Measurements from ENCODE around the gene ZNF592. TPM values are rescaled to one million over a fixed set of nuclear protein-coding genes. Genes with fewer than 3 reads are reported as not detected.
A peak's percentile ranks its signal among the peaks of the same experiment; 100 is the strongest.

The ZNF592 gene
- total and polyA plus RNA-seq, 5 donors = 14.0 to 25.6 (median 20.5) TPM

DNA sequence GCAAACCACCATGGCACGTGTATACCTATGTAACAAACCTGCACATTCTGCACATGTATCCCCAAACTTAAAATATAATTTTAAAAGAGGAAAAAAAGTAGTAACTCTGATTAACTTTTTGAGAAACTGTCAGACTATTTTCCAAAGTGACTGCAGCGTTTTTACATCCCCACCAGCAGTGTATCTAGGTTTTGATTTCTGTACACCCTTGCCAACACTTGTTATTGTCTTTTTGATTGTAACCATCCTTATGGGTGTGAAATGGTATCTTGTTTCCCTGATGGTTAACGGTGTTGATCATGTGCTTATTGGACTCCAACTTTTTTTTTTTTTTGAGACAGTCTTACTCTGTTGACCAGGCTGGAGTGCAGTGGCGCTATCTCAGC lies 45.8 kb downstream of the ZNF592 start:
- WGBS = 88% methylated on average over 4 of the region's 4 CpGs
- Histone ChIP-seq H3K27me3 (ENCODE audit: control insufficient read depth, insufficient read depth) (no peaks in the 10 kb centered on the region), H3K4me1 (ENCODE audit: control insufficient read depth, insufficient read depth, low read length) (no peaks in the 10 kb centered on the region), H3K27ac (ENCODE audit: low read length) (no peak overlapping the region), H3K9me3 (ENCODE audit: control insufficient read depth, low read length) (no peaks in the 10 kb centered on the region), H3K4me3 (ENCODE audit: low read length) (no peak overlapping the region)
- ATAC-seq (no peak), DNase-seq (no peak)
- intact Hi-C loops (cut with DNase I) = no loop called here

DNA sequence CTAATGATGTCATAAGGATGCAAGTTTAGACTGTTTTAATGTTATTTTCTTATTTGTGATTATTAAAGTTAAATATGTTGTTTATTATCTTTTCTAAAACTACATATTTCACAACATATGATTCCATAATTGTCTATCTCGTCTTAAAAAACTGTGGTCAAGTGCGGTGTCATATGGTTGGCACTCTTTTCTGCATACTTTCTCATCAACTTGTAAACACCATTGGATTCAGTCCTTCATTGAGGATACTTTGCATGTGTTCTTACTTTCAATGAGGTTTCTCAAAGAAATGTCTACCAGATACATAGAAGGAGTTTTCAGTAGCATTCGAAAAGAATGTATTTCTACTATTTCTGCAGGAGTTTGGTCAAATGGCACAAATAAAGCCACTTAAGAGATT lies 46.8 kb downstream of the ZNF592 start:
- no peaks in the 10 kb centered on the region for H3K9me3 ChIP-seq (ENCODE audit: control insufficient read depth, low read length)
- intact Hi-C loops (cut with DNase I) = no loop called here
- H3K27ac ChIP-seq (ENCODE audit: low read length) = no peak overlapping the region
- H3K4me1 ChIP-seq (ENCODE audit: control insufficient read depth, insufficient read depth, low read length) = no peaks in the 10 kb centered on the region
- no peak overlapping the region for H3K4me3 ChIP-seq (ENCODE audit: low read length)
- WGBS = 80% methylated on average over 3 of the region's 3 CpGs
- H3K27me3 ChIP-seq (ENCODE audit: control insufficient read depth, insufficient read depth) = no peaks in the 10 kb centered on the region
- no peak for ATAC-seq
- DNase-seq = no peak

DNA sequence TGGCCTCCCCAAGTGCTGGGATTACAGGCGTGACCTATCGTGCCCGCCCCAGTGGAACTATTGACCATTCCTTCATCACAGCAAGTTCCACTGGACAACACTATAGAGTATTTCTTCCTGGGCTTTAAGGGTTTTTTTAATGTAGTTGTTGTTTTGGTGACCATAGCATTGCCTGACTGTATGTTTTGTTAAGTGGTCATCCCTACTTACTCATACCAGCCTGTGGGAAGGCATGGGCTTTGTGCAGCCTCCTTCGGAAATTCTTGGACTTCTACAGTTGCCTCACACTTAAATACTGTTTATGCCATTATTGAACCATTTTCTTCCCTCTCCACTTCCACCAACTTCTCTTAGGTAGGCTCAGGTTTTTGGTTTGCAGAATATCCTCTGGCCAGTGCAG lies 48.8 kb downstream of the ZNF592 start:
- Histone ChIP-seq H3K9me3 (ENCODE audit: control insufficient read depth, low read length) (no peaks in the 10 kb centered on the region), H3K27me3 (ENCODE audit: control insufficient read depth, insufficient read depth) (no peaks in the 10 kb centered on the region), H3K27ac (ENCODE audit: low read length) (no peak overlapping the region), H3K4me1 (ENCODE audit: control insufficient read depth, insufficient read depth, low read length) (no peaks in the 10 kb centered on the region), H3K4me3 (ENCODE audit: low read length) (no peak overlapping the region)
- no peak for ATAC-seq
- 96% methylated on average over 4 of the region's 4 CpGs for WGBS
- no peak for DNase-seq
- intact Hi-C loops (cut with DNase I) = no loop called here

DNA sequence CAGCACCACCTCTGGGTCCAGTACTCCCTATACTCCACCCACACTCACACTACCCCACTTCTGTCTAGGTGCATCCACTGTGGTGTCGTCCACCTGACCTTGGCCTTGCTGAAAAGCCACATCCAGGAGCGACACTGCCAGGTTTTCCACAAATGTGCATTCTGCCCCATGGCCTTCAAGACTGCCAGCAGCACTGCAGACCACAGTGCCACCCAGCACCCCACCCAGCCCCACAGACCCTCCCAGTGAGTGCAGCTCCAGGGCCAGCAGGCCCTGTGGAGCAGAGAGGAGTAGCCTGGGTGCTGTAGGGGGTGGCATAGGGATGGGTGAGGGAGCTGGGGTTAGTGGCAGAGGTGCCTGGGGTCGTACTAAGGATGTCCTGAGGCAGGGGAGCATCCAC lies 49.4 kb downstream of the ZNF592 start:
- DNase-seq (no peak), ATAC-seq (peak; percentile 13 to 19)
- no peaks in the 10 kb centered on the region for H3K9me3 ChIP-seq (ENCODE audit: control insufficient read depth, low read length)
- intact Hi-C loops (cut with DNase I) = no loop called here
- H3K4me1 ChIP-seq (ENCODE audit: control insufficient read depth, insufficient read depth, low read length) = no peaks in the 10 kb centered on the region
- no peak overlapping the region for H3K4me3 ChIP-seq (ENCODE audit: low read length)
- no peaks in the 10 kb centered on the region for H3K27me3 ChIP-seq (ENCODE audit: control insufficient read depth, insufficient read depth)
- no peak overlapping the region for H3K27ac ChIP-seq (ENCODE audit: low read length)
- 92% methylated on average over 3 of the region's 3 CpGs for WGBS

- no peak overlapping the region for H3K4me3 ChIP-seq (ENCODE audit: low read length)
These were observed 50.1 kb downstream of the ZNF592 start for GRCh38 chr15:84798436-84798946.

DNA sequence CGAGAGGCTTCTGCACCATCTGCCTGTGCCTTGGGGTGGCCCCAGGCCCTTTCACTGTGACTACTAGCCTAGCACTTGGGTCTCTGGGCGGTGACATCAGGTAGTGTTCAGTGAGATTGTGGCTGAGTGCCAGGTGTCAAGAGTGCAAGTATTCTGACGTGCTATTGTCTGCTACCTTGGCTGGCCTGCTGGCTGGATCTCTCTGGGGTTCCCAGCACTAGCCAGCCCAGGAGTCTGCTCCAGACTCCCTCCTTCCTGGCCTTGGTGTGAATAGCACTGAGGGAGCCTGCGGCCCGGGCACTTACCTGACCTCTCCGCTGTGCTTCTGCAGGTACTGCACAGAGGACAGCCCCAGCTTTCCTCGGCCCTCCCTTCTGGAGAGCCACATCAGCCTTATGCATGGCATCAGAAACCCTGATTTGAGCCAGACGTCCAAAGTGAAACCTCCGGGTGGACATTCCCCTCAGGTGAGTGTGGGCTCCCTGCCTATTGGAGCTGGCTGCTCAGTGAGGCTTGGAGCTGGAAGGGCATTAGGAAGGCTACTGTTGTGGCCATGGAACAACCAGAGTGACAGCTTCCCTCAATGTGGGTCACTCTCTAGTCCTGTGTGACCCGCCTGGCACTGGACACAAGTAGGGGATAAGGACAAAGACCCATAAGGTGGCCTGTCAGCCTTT lies 51.3 kb downstream of the ZNF592 start:
- ATAC-seq (no peak), DNase-seq (no peak)
- Histone ChIP-seq H3K9me3 (ENCODE audit: control insufficient read depth, low read length) (no peaks in the 10 kb centered on the region), H3K27ac (ENCODE audit: low read length) (no peak overlapping the region), H3K27me3 (ENCODE audit: control insufficient read depth, insufficient read depth) (no peaks in the 10 kb centered on the region), H3K4me1 (ENCODE audit: control insufficient read depth, insufficient read depth, low read length) (no peaks in the 10 kb centered on the region), H3K4me3 (ENCODE audit: low read length) (no peak overlapping the region)
- intact Hi-C loops (cut with DNase I) = no loop called here
- WGBS = 81% methylated on average over 10 of the region's 10 CpGs

More at GRCh38 chr15:84798436-84798946, 50.1 kb downstream of the ZNF592 start:
- Histone ChIP-seq H3K9me3 (ENCODE audit: control insufficient read depth, low read length) (no peaks in the 10 kb centered on the region), H3K27me3 (ENCODE audit: control insufficient read depth, insufficient read depth) (no peaks in the 10 kb centered on the region), H3K4me1 (ENCODE audit: control insufficient read depth, insufficient read depth, low read length) (no peaks in the 10 kb centered on the region), H3K27ac (ENCODE audit: low read length) (no peak overlapping the region)
- no peak for ATAC-seq
- WGBS = 95% methylated on average over 21 of the region's 21 CpGs
- no peak for DNase-seq
- intact Hi-C loops (cut with DNase I) = no loop called here

DNA sequence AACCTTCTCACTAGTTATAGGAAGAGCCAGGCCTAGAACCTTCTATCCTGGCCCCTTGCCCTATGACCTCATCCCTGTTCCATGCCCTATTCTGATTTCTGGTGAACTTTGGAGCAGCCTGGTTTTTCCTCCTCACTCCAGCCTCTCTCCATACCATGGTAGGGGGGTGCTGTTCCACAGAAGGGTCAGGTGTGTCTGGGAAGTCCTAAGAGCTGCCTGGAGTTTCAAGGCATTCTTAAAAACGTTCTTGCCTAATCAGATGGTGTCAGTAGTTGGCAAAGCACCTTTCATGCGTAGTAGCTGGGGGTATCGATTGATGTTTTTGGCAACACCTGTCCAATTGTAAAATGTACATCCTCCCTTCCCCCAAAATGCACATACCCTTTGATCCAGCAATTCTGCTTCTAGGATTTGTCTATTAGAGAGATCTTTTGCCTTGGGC lies 52.0 kb downstream of the ZNF592 start:
- Histone ChIP-seq H3K27me3 (ENCODE audit: control insufficient read depth, insufficient read depth) (no peaks in the 10 kb centered on the region), H3K4me3 (ENCODE audit: low read length) (no peak overlapping the region)
- ATAC-seq = no peak

GRCh38 chr15:84804005-84804900 lies 55.9 kb downstream of the ZNF592 start:
- intact Hi-C loops (cut with DNase I) = no loop called here
- Histone ChIP-seq H3K4me3 (ENCODE audit: low read length) (no peak overlapping the region), H3K27ac (ENCODE audit: low read length) (no peak overlapping the region), H3K27me3 (ENCODE audit: control insufficient read depth, insufficient read depth) (no peaks in the 10 kb centered on the region), H3K9me3 (ENCODE audit: control insufficient read depth, low read length) (no peaks in the 10 kb centered on the region), H3K4me1 (ENCODE audit: control insufficient read depth, insufficient read depth, low read length) (no peaks in the 10 kb centered on the region)
- ATAC-seq (no peak), DNase-seq (no peak)
- WGBS = 76% methylated on average over 4 of the region's 4 CpGs

More for the DNA sequence above, 52.0 kb downstream of the ZNF592 start:
- no peaks in the 10 kb centered on the region for H3K9me3 ChIP-seq (ENCODE audit: control insufficient read depth, low read length)
- DNase-seq = no peak
- no peak overlapping the region for H3K27ac ChIP-seq (ENCODE audit: low read length)
- intact Hi-C loops (cut with DNase I) = no loop called here
- H3K4me1 ChIP-seq (ENCODE audit: control insufficient read depth, insufficient read depth, low read length) = no peaks in the 10 kb centered on the region
- 79% methylated on average over 3 of the region's 3 CpGs for WGBS

- Histone ChIP-seq H3K4me3 (ENCODE audit: low read length) (no peak overlapping the region), H3K4me1 (ENCODE audit: control insufficient read depth, insufficient read depth, low read length) (peaks cover 2% of the 10 kb centered on the region), H3K27me3 (ENCODE audit: control insufficient read depth, insufficient read depth) (no peaks in the 10 kb centered on the region), H3K9me3 (ENCODE audit: control insufficient read depth, low read length) (no peaks in the 10 kb centered on the region), H3K27ac (ENCODE audit: low read length) (no peak overlapping the region)
- no peak for DNase-seq
- 79% methylated on average over 1 of the region's 1 CpG for WGBS
- intact Hi-C loops (cut with DNase I) = no loop called here
- ATAC-seq = no peak
These were observed 56.8 kb downstream of the ZNF592 start for GRCh38 chr15:84805221-84805620.

DNA sequence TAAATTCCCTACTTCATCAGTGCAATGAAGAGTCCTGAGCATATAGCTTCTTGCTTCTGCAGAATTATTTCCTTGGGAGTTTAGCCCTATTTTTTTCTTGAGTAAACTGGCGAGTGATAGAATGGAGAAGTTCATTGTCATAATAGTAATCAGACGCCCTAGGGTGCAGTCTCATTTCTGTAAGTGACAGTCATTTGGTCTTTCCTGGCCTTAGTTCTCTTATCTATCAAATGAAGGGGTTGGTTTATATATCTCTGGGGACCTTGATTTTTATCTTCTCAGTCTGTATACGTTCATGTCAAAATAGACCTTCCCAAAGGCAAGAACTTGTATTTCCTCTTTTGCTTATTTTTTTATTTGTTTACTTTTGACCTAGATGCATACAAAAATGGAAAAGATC lies 58.8 kb downstream of the ZNF592 start:
- ATAC-seq = no peak
- intact Hi-C loops (cut with DNase I) = no loop called here
- WGBS = 81% methylated on average over 3 of the region's 3 CpGs
- H3K4me3 ChIP-seq (ENCODE audit: low read length) = no peak overlapping the region
- no peaks in the 10 kb centered on the region for H3K27me3 ChIP-seq (ENCODE audit: control insufficient read depth, insufficient read depth)
- no peak overlapping the region for H3K27ac ChIP-seq (ENCODE audit: low read length)
- peaks cover 2% of the 10 kb centered on the region for H3K4me1 ChIP-seq (ENCODE audit: control insufficient read depth, insufficient read depth, low read length)
- DNase-seq = no peak
- no peaks in the 10 kb centered on the region for H3K9me3 ChIP-seq (ENCODE audit: control insufficient read depth, low read length)
